Measurements from ENCODE around the gene IGF2. TPM values are rescaled to one million over a fixed set of nuclear protein-coding genes. Genes with fewer than 3 reads are reported as not detected.

IGF2 gene
- total RNA-seq, 1 donor from 2014 or later: 75.0 TPM

DNA sequence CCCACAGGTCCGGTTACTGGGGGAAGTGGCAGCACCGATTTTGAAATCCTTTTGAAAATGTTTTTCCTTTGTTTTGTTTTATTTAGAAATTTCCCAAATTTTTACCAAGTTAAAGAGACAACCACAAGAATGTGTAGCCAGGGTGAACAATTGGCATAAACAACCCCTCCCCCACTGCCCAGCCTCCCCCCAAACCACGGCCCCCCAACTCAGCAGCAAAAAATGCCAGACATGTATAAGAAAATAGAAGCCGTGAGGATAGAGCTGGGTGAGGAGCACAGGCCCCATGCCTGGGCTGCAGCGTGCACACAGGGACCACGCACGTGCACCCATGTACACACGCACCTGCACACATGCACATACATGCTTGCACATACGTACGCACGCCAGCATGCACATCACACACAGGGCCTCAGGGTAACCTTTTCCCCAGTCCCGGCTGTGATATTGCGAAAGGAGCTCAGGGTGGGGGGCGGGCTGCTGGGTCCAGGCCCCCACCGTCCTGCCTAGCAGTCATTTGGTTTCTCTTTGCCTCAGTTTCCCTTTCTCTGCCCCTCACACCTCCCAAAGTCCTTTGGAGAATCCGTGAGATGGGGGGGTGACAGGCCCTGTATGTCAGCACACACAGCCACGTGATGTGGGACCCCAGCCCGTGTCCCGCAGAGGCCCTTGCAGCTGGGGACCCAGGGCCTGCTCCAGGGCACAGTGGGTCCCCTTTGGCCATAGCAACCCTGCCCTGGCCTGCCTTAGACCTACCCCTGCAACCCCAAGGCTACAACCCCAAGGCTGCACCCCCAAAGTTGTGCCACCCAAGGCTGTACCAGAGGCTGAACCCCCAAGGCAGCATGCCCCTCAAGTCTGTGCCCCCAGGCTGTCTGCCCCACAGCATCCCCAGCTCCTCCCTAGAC, 42.9 kb downstream of the IGF2 start:
- TF ChIP-seq, protein P1, sequence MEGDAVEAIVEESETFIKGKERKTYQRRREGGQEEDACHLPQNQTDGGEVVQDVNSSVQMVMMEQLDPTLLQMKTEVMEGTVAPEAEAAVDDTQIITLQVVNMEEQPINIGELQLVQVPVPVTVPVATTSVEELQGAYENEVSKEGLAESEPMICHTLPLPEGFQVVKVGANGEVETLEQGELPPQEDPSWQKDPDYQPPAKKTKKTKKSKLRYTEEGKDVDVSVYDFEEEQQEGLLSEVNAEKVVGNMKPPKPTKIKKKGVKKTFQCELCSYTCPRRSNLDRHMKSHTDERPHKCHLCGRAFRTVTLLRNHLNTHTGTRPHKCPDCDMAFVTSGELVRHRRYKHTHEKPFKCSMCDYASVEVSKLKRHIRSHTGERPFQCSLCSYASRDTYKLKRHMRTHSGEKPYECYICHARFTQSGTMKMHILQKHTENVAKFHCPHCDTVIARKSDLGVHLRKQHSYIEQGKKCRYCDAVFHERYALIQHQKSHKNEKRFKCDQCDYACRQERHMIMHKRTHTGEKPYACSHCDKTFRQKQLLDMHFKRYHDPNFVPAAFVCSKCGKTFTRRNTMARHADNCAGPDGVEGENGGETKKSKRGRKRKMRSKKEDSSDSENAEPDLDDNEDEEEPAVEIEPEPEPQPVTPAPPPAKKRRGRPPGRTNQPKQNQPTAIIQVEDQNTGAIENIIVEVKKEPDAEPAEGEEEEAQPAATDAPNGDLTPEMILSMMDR (IDR thresholded peaks at IDR 0.05; ENCODE audit: borderline replicate concordance): no peak
- DNase-seq: no peak
- H3K27ac ChIP-seq (replicated peaks): peak overlapping the region; percentile 90
- H3K36me3 ChIP-seq: no peaks in the 10 kb centered on the region
- intact Hi-C loops (cut with micrococcal nuclease): no loop called here
- peak overlapping the region; percentile 29 for H3K4me3 ChIP-seq
- H3K9me3 ChIP-seq (replicated peaks): no peaks in the 10 kb centered on the region
- H3K4me1 ChIP-seq: peaks cover 77% of the 10 kb centered on the region
- H3K27me3 ChIP-seq (ENCODE audit: low read depth): no peaks in the 10 kb centered on the region

DNA sequence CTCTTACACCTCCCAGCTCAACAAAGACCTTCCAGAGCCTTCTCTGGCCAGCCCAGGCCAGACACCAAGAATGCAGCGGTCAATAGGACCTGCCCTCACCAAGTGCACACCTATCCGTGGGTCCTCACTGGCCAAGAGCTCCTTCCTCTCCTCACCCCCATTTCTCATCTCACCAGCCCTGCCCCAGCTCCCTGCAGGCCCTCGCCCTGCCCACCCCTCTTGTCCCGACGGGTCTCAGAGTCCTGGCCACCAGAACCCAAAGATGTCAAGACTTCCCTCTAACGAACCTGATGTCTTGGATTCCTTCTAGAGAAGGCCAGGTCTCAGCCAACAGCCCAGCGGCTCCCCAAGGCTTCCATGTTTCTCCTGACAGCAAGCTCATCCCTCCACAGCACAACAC, 43.6 kb downstream of the IGF2 start:
- Histone ChIP-seq H3K27ac (replicated peaks) (no peak overlapping the region), H3K4me3 (no peak overlapping the region), H3K4me1 (peaks cover 70% of the 10 kb centered on the region), H3K36me3 (no peaks in the 10 kb centered on the region), H3K27me3 (ENCODE audit: low read depth) (no peaks in the 10 kb centered on the region), H3K9me3 (replicated peaks) (no peaks in the 10 kb centered on the region)
- TF ChIP-seq, protein P1 (IDR thresholded peaks at IDR 0.05; ENCODE audit: borderline replicate concordance): no peak
- intact Hi-C loops (cut with micrococcal nuclease): no loop called here
- no peak for DNase-seq

DNA sequence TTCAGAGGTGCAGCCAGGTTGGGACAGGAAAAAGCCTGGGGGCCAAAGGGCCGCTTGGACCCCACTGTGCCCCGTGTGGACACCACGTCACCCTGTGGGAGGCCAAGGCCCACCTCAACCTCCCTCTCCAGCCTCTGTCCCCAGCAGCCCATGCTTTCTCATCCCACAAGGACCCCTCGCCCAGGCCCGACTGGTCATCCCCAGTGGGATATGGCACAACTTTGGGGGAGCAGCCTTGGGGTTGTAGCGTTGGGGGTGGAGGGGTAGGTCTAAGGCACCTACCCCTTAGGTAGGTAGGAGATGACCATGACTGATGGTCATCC, 44.0 kb downstream of the IGF2 start:
- H3K36me3 ChIP-seq: no peaks in the 10 kb centered on the region
- H3K27ac ChIP-seq (replicated peaks): no peak overlapping the region
- intact Hi-C loops (cut with micrococcal nuclease): no loop called here
- H3K4me3 ChIP-seq: no peak overlapping the region
- H3K27me3 ChIP-seq (ENCODE audit: low read depth): no peaks in the 10 kb centered on the region
- H3K4me1 ChIP-seq: peaks cover 66% of the 10 kb centered on the region
- no peak for DNase-seq
- TF ChIP-seq, protein P1 (IDR thresholded peaks at IDR 0.05; ENCODE audit: borderline replicate concordance): no peak
- no peaks in the 10 kb centered on the region for H3K9me3 ChIP-seq (replicated peaks)

DNA sequence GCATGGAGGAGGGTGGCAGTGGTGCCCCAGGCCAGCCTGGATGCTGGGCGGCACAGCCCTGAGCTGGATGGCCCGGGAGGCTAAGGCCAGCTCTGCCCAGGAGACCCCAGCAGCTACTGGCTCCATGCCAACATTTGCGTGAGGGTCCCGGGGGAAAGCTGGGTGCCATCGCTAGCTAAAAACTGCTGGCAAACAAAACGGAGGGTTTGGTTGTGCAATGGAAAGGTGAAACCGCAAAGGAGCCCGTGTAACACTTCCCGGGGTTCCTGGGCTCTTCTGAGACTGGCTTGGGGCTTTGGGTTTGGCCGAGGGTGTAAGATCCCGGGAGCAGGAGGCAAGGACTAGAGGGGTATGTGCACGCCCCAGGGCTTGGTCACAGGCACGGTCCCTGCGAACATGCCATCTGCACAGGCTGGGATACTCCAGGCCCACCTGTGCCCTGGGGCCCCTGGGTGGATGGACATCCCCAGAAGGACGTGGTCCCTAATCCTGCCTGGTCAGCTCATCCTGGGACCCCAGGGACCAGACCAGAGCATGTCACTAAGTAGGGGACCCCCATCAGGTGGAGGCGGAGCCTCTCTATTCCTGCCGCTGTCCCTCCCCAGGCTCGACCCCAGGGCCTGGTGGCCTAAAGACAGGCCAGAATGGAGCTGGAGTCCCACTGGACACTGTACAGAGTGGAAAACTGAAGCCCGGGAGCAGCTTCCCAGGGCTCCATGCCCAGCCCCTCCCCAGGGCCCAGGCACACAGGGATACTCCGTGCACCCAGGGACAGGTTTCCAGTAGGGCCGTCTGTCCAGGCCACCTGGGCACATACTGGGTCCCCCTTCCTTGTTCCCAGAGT, 44.6 kb downstream of the IGF2 start:
- DNase-seq: no peak
- Histone ChIP-seq H3K27ac (replicated peaks) (peak overlapping the region; percentile 51), H3K9me3 (replicated peaks) (no peaks in the 10 kb centered on the region), H3K4me3 (no peak overlapping the region), H3K4me1 (peaks cover 60% of the 10 kb centered on the region), H3K27me3 (ENCODE audit: low read depth) (no peaks in the 10 kb centered on the region), H3K36me3 (no peaks in the 10 kb centered on the region)
- TF ChIP-seq, protein P1 (IDR thresholded peaks at IDR 0.05; ENCODE audit: borderline replicate concordance): no peak
- intact Hi-C loops (cut with micrococcal nuclease): no loop called here

DNA sequence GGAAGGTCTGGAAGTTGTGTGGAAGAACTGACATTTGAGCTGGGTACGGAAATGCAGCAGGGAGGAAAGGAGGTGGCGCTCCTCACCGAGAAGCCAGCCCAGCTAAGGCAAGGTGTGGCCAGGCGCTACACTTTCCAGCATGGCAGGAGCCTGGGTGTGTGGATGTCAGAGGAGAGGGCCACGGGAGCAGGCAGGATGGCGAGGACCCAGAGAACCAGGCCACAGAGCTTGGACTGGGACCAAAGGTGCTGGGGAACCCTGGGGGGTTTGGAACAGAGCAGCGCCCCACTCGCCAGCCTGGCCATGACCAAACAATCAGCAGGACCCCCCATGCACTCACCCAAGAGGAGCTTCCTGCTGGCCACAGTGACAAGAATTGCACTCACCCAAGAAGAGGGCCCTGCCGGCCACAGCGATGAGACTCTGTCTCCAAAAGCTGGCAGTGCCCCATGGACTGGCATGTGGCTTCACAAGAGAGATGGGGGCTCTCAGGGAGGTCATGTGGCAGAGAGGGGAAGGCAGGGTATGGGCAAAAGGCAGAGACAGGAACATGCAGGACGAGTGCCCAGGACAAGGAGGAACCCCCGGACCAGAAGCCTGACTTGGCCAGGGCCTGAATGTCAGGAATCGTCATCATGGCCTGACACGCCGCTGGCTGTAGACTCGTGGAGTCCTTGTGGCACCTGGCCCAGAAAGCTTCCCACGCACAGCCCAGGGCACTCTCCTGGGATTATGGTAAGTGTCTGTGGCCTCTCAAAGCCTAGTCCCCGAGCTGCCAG, 45.4 kb downstream of the IGF2 start:
- peak; percentile 63 for DNase-seq
- peak overlapping the region; percentile 51 for H3K27ac ChIP-seq (replicated peaks)
- no peaks in the 10 kb centered on the region for H3K27me3 ChIP-seq (ENCODE audit: low read depth)
- no peak overlapping the region for H3K4me3 ChIP-seq
- TF ChIP-seq, protein P1 (IDR thresholded peaks at IDR 0.05; ENCODE audit: borderline replicate concordance): no peak
- peaks cover 52% of the 10 kb centered on the region for H3K4me1 ChIP-seq
- H3K9me3 ChIP-seq (replicated peaks): no peaks in the 10 kb centered on the region
- intact Hi-C loops (cut with micrococcal nuclease): no loop called here
- no peaks in the 10 kb centered on the region for H3K36me3 ChIP-seq

Measured in left ventricle myocardium inferior (tissue), 1 donor.